Endodermal cell (in vitro differentiated cells): Measurements from ENCODE around the gene FAM89A. TPM values are rescaled to one million over a fixed set of nuclear protein-coding genes. Genes with fewer than 3 reads are reported as not detected.

Source experiments
- DNase-seq: peaks from one replicate; pipeline ENCODE4 v3.0.0-alpha.2; 2017
- H3K27ac ChIP-seq: 2 replicates; pipeline ENCODE4 v1.5.1; 2013; ENCODE audit warnings: mild to moderate bottlenecking, low read depth, low read length, moderate library complexity
- H3K27me3 ChIP-seq: 2 replicates; pipeline ENCODE4 v1.6.1; 2013; ENCODE audit warnings: mild to moderate bottlenecking, low read length, moderate library complexity; ENCODE audit not compliant: insufficient read depth, control insufficient read depth, poor library complexity, severe bottlenecking
- H3K36me3 ChIP-seq: 2 replicates; pipeline ENCODE4 v1.7.0; 2013; ENCODE audit warnings: mild to moderate bottlenecking, low read length, moderate library complexity; ENCODE audit not compliant: control insufficient read depth, insufficient read depth
- H3K4me1 ChIP-seq: one replicate; pipeline ENCODE4 v1.7.0; 2013; ENCODE audit warnings: low read length; ENCODE audit not compliant: control insufficient read depth, insufficient read depth
- H3K4me3 ChIP-seq: 2 replicates; pipeline ENCODE4 v1.5.1; 2013; ENCODE audit warnings: mild to moderate bottlenecking, low read length, moderate library complexity
- H3K9ac ChIP-seq: 2 replicates; pipeline ENCODE4 v1.6.1; 2013; ENCODE audit warnings: mild to moderate bottlenecking, low read length, moderate library complexity; ENCODE audit not compliant: poor library complexity, severe bottlenecking; ENCODE audit errors: extremely low read depth
- H3K9me3 ChIP-seq: 2 replicates; pipeline ENCODE4 v1.6.1; 2013; ENCODE audit warnings: mild to moderate bottlenecking, low read length, moderate library complexity; ENCODE audit not compliant: control insufficient read depth
- H3K27ac Mint-ChIP-seq: 2 replicates; pipeline ENCODE4 v1.8.0; 2020; ENCODE audit warnings: mixed read lengths
- H3K27me3 Mint-ChIP-seq: 2 replicates; pipeline ENCODE4 v1.8.0; 2021; ENCODE audit warnings: mild to moderate bottlenecking, mixed read lengths; ENCODE audit not compliant: insufficient read depth
- H3K36me3 Mint-ChIP-seq: 2 replicates; pipeline ENCODE4 v1.8.0; 2020; ENCODE audit warnings: low read depth, mixed read lengths
- H3K4me1 Mint-ChIP-seq: 2 replicates; pipeline ENCODE4 v1.8.0; 2020; ENCODE audit warnings: mixed read lengths
- H3K4me3 Mint-ChIP-seq: 2 replicates; pipeline ENCODE4 v1.8.0; 2020; ENCODE audit warnings: mild to moderate bottlenecking, moderate library complexity, mixed read lengths
- H3K9me3 Mint-ChIP-seq: 2 replicates; pipeline ENCODE4 v1.8.0; 2020; ENCODE audit warnings: mild to moderate bottlenecking, mixed read lengths
- WGBS, 2 experiments: methylation state at CpG; one replicate each; pipeline versions ENCODE4 v1.1.5 to v1.1.7; 2013; ENCODE audit warnings: missing lambda C conversion rate in 2 of 2, mixed read lengths in 1 of 2; ENCODE audit not compliant: insufficient coverage in 1 of 2, insufficient read length in 1 of 2; 5-methylcytosine and 5-hydroxymethylcytosine counted together
- total RNA-seq, 2 donors: library from RNA; stranded (reverse); fragmentation: NEBNext Ultra II Directional in 1 of 2; extraction: Animal tissue kit (Norgen Biotek cat#: 25700) in 1 of 2; gene quantifications; 2 replicates in 1 of 2; 3 replicates in 1 of 2; pipeline ENCODE4 v1.2.1, GENCODE V29; 2021
- TF ChIP-seq, protein P1 (sequence below): fragments of 200-600 bp; sonication (generic); conservative IDR thresholded peaks from 2 replicates; pipeline ENCODE4 v1.5.0; 2021; ENCODE audit warnings: antibody characterized with exemption, mild to moderate bottlenecking

Gene FAM89A
- total RNA-seq, 2 donors from 2014 or later: 55.9 to 57.7 TPM

DNA sequence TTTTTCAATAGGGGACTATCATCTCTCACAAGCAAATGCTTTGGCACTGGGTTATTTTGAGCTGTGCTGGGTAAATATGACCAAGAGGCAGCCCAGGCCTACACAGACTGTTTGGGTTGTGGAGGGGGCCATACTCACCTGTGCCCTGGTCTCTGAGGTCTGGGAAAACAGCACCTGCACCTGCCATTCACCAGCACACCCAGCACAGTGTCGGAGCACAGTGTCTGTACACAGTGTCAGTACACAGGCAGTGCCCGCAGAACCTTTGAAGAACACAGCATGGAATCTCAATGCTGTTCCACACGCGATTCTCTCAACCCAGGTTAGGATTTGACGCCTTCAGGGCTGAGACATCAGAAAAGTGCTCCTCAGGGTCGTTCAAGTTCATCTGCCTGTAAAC, 35.0 kb upstream of the FAM89A start:
- H3K27ac Mint-ChIP-seq: no peak overlapping the region
- TF ChIP-seq, protein P1, sequence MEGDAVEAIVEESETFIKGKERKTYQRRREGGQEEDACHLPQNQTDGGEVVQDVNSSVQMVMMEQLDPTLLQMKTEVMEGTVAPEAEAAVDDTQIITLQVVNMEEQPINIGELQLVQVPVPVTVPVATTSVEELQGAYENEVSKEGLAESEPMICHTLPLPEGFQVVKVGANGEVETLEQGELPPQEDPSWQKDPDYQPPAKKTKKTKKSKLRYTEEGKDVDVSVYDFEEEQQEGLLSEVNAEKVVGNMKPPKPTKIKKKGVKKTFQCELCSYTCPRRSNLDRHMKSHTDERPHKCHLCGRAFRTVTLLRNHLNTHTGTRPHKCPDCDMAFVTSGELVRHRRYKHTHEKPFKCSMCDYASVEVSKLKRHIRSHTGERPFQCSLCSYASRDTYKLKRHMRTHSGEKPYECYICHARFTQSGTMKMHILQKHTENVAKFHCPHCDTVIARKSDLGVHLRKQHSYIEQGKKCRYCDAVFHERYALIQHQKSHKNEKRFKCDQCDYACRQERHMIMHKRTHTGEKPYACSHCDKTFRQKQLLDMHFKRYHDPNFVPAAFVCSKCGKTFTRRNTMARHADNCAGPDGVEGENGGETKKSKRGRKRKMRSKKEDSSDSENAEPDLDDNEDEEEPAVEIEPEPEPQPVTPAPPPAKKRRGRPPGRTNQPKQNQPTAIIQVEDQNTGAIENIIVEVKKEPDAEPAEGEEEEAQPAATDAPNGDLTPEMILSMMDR: no peak
- peaks cover 2% of the 10 kb centered on the region for H3K9me3 Mint-ChIP-seq
- H3K36me3 Mint-ChIP-seq: no peaks in the 10 kb centered on the region
- Histone ChIP-seq H3K27me3 (no peaks in the 10 kb centered on the region), H3K9me3 (no peaks in the 10 kb centered on the region), H3K27ac (no peak overlapping the region), H3K9ac (no peak overlapping the region), H3K36me3 (no peaks in the 10 kb centered on the region), H3K4me3 (no peak overlapping the region), H3K4me1 (no peaks in the 10 kb centered on the region)
- H3K4me1 Mint-ChIP-seq: no peaks in the 10 kb centered on the region
- peaks cover 45% of the 10 kb centered on the region for H3K27me3 Mint-ChIP-seq
- DNase-seq: no peak
- 90 to 97% methylated on average over 6 of the region's 6 CpGs for WGBS, 2 experiments
- no peak overlapping the region for H3K4me3 Mint-ChIP-seq

DNA sequence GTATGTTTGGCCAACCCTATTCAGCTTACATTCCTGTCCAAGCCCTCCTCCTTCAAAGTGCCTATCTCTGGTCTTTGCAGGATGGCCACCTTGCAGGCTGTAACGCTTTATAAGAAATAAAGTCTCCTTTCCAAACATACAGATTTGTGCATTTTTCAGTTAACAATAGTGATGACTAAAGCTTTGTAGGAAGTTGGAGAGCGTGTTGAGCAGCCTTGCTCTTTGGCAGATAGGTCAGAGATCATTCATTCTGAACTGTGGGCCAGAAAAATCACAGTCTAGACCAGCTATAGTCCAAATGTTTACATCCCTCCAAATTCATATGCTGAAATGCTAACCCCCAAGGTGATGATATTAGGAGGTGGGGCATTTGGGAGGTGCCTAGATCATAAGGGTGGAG, 34.0 kb upstream of the FAM89A start:
- Histone ChIP-seq H3K9me3 (no peaks in the 10 kb centered on the region), H3K36me3 (no peaks in the 10 kb centered on the region), H3K4me1 (no peaks in the 10 kb centered on the region), H3K9ac (no peak overlapping the region), H3K4me3 (no peak overlapping the region), H3K27me3 (no peaks in the 10 kb centered on the region), H3K27ac (no peak overlapping the region)
- Mint-ChIP-seq H3K27ac (no peak overlapping the region), H3K27me3 (peaks cover 37% of the 10 kb centered on the region), H3K4me3 (no peak overlapping the region), H3K9me3 (peaks cover 2% of the 10 kb centered on the region), H3K36me3 (no peaks in the 10 kb centered on the region), H3K4me1 (no peaks in the 10 kb centered on the region)
- WGBS, 2 experiments: 90 to 100% methylated on average over 1 to 2 of the region's 2 CpGs
- TF ChIP-seq, protein P1: no peak
- no peak for DNase-seq

DNA sequence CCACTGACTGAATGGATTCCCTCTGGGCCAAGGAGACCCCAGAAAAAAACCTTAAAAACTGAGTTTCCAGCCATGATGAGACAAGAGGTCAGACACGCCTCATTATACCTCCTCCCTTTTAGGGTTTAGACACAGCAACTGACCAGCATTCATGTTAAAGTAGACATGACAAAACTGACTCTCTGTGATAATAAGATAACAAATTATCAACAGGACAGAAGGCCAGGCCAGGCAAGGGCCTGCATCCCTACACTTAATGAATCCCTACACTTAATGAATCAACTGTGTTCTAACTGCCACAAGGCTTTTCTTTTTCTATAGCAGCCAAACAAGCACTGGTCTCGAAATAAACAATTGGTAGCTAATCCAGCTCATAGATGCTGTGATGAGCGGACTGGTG, 33.3 kb upstream of the FAM89A start:
- 92% methylated on average over 3 of the region's 3 CpGs for WGBS, 2 experiments
- peaks cover 3% of the 10 kb centered on the region for H3K4me1 Mint-ChIP-seq
- peaks cover 32% of the 10 kb centered on the region for H3K27me3 Mint-ChIP-seq
- Histone ChIP-seq H3K27ac (no peak overlapping the region), H3K4me3 (no peak overlapping the region), H3K4me1 (no peaks in the 10 kb centered on the region), H3K9ac (no peak overlapping the region), H3K27me3 (no peaks in the 10 kb centered on the region), H3K36me3 (no peaks in the 10 kb centered on the region), H3K9me3 (no peaks in the 10 kb centered on the region)
- H3K9me3 Mint-ChIP-seq: peaks cover 2% of the 10 kb centered on the region
- H3K27ac Mint-ChIP-seq: no peak overlapping the region
- no peaks in the 10 kb centered on the region for H3K36me3 Mint-ChIP-seq
- TF ChIP-seq, protein P1: no peak
- no peak overlapping the region for H3K4me3 Mint-ChIP-seq
- no peak for DNase-seq
